Keratinocyte (primary cell): ENCODE results near the gene RCHY1. TPM values are rescaled to one million over a fixed set of nuclear protein-coding genes. Genes with fewer than 3 reads are reported as not detected.
A peak's percentile ranks its signal among the peaks of the same experiment; 100 is the strongest.

Experiments
- DNase-seq: peaks from one replicate; pipeline ENCODE4 v3.0.0-alpha.2; 2011; ENCODE audit warnings: low read depth, missing footprints, low spot score
- FAIRE-seq: peaks from 2 replicates; lab custom pipeline; 2011; peaks lifted over from hg19 to GRCh38; lab: Jason Lieb, UNC
- H2AFZ ChIP-seq: 2 replicates; pipeline ENCODE4 v1.6.0; 2012; ENCODE audit warnings: low read length, control low read depth, inconsistent platforms; ENCODE audit not compliant: control insufficient read depth
- H3K27ac ChIP-seq: 2 replicates; pipeline ENCODE4 v1.5.1; 2011; ENCODE audit warnings: low read length; ENCODE audit not compliant: control insufficient read depth, insufficient read depth
- H3K27me3 ChIP-seq: 3 replicates; pipeline ENCODE4 v1.6.0; 2011; ENCODE audit warnings: low read length; ENCODE audit not compliant: control insufficient read depth, insufficient read depth; ENCODE audit errors: extremely low read depth
- H3K36me3 ChIP-seq, 2 experiments: 2 replicates in 1 of 2; 3 replicates in 1 of 2; pipeline ENCODE4 v1.5.1; 2011; ENCODE audit warnings: low read length in 2 of 2, mild to moderate bottlenecking in 1 of 2; ENCODE audit not compliant: control insufficient read depth in 2 of 2, insufficient read depth in 2 of 2; ENCODE audit errors: extremely low read depth in 1 of 2
- H3K4me1 ChIP-seq: 3 replicates; pipeline ENCODE4 v1.5.1; 2011; ENCODE audit warnings: low read length; ENCODE audit not compliant: control insufficient read depth, insufficient read depth; ENCODE audit errors: extremely low read depth
- H3K4me2 ChIP-seq: 3 replicates; pipeline ENCODE4 v1.6.0; 2011; ENCODE audit warnings: low read depth, low read length; ENCODE audit not compliant: control insufficient read depth, insufficient read depth; ENCODE audit errors: extremely low read depth
- H3K4me3 ChIP-seq, 3 experiments: fragments of 200-600 bp in 1 of 3; sonication (generic) in 1 of 3; 2 replicates in 2 of 3; 3 replicates in 1 of 3; pipeline ENCODE4 v1.5.1; 2011 to 2016; ENCODE audit warnings: low read length in 3 of 3, mild to moderate bottlenecking in 3 of 3, control low read depth in 2 of 3, inconsistent platforms in 1 of 3, low read depth in 1 of 3, mixed read lengths in 1 of 3, mixed run types in 1 of 3, moderate library complexity in 1 of 3; ENCODE audit not compliant: control insufficient read depth in 2 of 3, insufficient read depth in 2 of 3; ENCODE audit errors: extremely low read depth in 1 of 3
- H3K79me2 ChIP-seq: 2 replicates; pipeline ENCODE4 v1.6.0; 2012; ENCODE audit warnings: low read length; ENCODE audit not compliant: control insufficient read depth, insufficient read depth
- H3K9ac ChIP-seq: 3 replicates; pipeline ENCODE4 v1.6.0; 2011; ENCODE audit warnings: low read length; ENCODE audit not compliant: control insufficient read depth, insufficient read depth; ENCODE audit errors: extremely low read depth
- H3K9me1 ChIP-seq: 3 replicates; pipeline ENCODE4 v1.6.0; 2011; ENCODE audit warnings: low read length; ENCODE audit not compliant: control insufficient read depth, insufficient read depth; ENCODE audit errors: extremely low read depth
- H3K9me3 ChIP-seq: 2 replicates; pipeline ENCODE4 v1.5.1; 2012; ENCODE audit warnings: low read depth, low read length; ENCODE audit not compliant: control insufficient read depth
- H4K20me1 ChIP-seq: 3 replicates; pipeline ENCODE4 v1.6.0; 2011; ENCODE audit warnings: low read length; ENCODE audit not compliant: control insufficient read depth, insufficient read depth; ENCODE audit errors: extremely low read depth
- CTCF ChIP-seq, 3 experiments: IDR thresholded peaks in 1 of 3; conservative IDR thresholded peaks in 1 of 3; optimal IDR thresholded peaks in 1 of 3; 2 replicates in 2 of 3; 3 replicates in 1 of 3; pipeline versions ENCODE3 to v1.5.1; 2011; ENCODE audit warnings: low read length in 3 of 3, mild to moderate bottlenecking in 3 of 3, moderate library complexity in 2 of 3, control low read depth in 1 of 3, inconsistent platforms in 1 of 3; ENCODE audit not compliant: insufficient read depth in 2 of 3; ENCODE audit errors: extremely low read depth in 1 of 3
- EZH2 ChIP-seq: IDR thresholded peaks from one replicate; pipeline ENCODE4 v1.6.1; 2012; ENCODE audit warnings: inconsistent platforms, mild to moderate bottlenecking, low read length, moderate library complexity
- dilution Hi-C: fragments of 300-500 bp; cut with MboI; formaldehyde crosslinking; loops from one replicate; pipeline ENCODE4 v1.7.0; 2020; ENCODE audit warnings: low sequenced_read_pairs; ENCODE audit not compliant: extremely low pct_ligation_motif_present
- polyA plus RNA-seq, 5 experiments: library from polyadenylated mRNA; depleted of rRNA in 3 of 5; stranded (reverse) in 3 of 5; stranded (forward) in 1 of 5; unstranded in 1 of 5; fragments of >200 nt; gene quantifications; 1 replicate in 1 of 5; 2 replicates in 3 of 5; 3 replicates in 1 of 5; pipeline versions ENCODE4 v1.2.1 to v1.2.3, GENCODE V29; 2011 to 2012; ENCODE audit warnings: missing spikeins in 2 of 5, low read depth in 1 of 5, low replicate concordance in 1 of 5

The RCHY1 gene
- polyA plus RNA-seq, 1 donor (not counting 4 experiments of a cell fraction or from before 2014, with no cell fraction given) = 29.0 TPM

- Histone ChIP-seq H3K27ac (no peak overlapping the region), H3K9me3 (no peaks in the 10 kb centered on the region), H3K27me3 (no peaks in the 10 kb centered on the region), H3K9me1 (no peaks in the 10 kb centered on the region), H3K9ac (no peak overlapping the region), H3K36me3 (peaks cover 3 to 4% of the 10 kb centered on the region in 2 experiments), H3K4me2 (no peak overlapping the region), H2AFZ (no peak overlapping the region), H3K79me2 (peaks cover 32% of the 10 kb centered on the region), H3K4me3 (no peak overlapping the region), H3K4me1 (no peaks in the 10 kb centered on the region), H4K20me1 (no peaks in the 10 kb centered on the region)
- no peak for TF ChIP-seq CTCF (optimal IDR thresholded peaks at IDR 0.05 in 1 of 3, IDR thresholded peaks at IDR 0.05 in 1 of 3, conservative IDR thresholded peaks at IDR 0.05 in 1 of 3; ENCODE audit: extremely low read depth in 1 of 3, insufficient read depth in 2 of 3, low read length in 3 of 3)
- TF ChIP-seq EZH2 = no peak
- DNase-seq (no peak), FAIRE-seq (no peak)
- dilution Hi-C loops = no loop called here
These were observed 16.2 kb downstream of the RCHY1 start for GRCh38 chr4:75498041-75498440.

- DNase-seq = no peak
- peak overlapping the region; percentile 58 for H3K27ac ChIP-seq
- H3K27me3 ChIP-seq = no peaks in the 10 kb centered on the region
- no peak overlapping the region for H3K9ac ChIP-seq
- no peak overlapping the region for H2AFZ ChIP-seq
- no peaks in the 10 kb centered on the region for H3K9me3 ChIP-seq
- no peak for TF ChIP-seq EZH2
- TF ChIP-seq CTCF (optimal IDR thresholded peaks at IDR 0.05 in 1 of 3, IDR thresholded peaks at IDR 0.05 in 1 of 3, conservative IDR thresholded peaks at IDR 0.05 in 1 of 3; ENCODE audit: extremely low read depth in 1 of 3, insufficient read depth in 2 of 3, low read length in 3 of 3) = no peak
- H3K9me1 ChIP-seq = no peaks in the 10 kb centered on the region
- H3K4me2 ChIP-seq = no peak overlapping the region
- dilution Hi-C loops = no loop called here
- no peaks in the 10 kb centered on the region for H4K20me1 ChIP-seq
- H3K79me2 ChIP-seq = peaks cover 32% of the 10 kb centered on the region
- FAIRE-seq = no peak
- peaks cover 0 to 4% of the 10 kb centered on the region in 2 experiments for H3K36me3 ChIP-seq
- no peaks in the 10 kb centered on the region for H3K4me1 ChIP-seq
- H3K4me3 ChIP-seq = no peak overlapping the region
These were observed 17.1 kb downstream of the RCHY1 start for GRCh38 chr4:75497133-75497532.
